M059J (cell line): ENCODE results near the gene TANC1. TPM values are rescaled to one million over a fixed set of nuclear protein-coding genes. Genes with fewer than 3 reads are reported as not detected.

ENCODE experiments used
- DNase-seq: peaks from one replicate; pipeline ENCODE4 v3.0.0-alpha.2; 2012; ENCODE audit warnings: low read depth
- total RNA-seq: library from RNA; depleted of rRNA; stranded (reverse); fragments of >200 nt; shearing (Covaris generic); gene quantifications from 2 replicates; pipeline ENCODE4 v1.2.3, GENCODE V29; 2014

TANC1 gene
- total RNA-seq, 1 experiment from 2014 or later: 22.8 TPM

DNA sequence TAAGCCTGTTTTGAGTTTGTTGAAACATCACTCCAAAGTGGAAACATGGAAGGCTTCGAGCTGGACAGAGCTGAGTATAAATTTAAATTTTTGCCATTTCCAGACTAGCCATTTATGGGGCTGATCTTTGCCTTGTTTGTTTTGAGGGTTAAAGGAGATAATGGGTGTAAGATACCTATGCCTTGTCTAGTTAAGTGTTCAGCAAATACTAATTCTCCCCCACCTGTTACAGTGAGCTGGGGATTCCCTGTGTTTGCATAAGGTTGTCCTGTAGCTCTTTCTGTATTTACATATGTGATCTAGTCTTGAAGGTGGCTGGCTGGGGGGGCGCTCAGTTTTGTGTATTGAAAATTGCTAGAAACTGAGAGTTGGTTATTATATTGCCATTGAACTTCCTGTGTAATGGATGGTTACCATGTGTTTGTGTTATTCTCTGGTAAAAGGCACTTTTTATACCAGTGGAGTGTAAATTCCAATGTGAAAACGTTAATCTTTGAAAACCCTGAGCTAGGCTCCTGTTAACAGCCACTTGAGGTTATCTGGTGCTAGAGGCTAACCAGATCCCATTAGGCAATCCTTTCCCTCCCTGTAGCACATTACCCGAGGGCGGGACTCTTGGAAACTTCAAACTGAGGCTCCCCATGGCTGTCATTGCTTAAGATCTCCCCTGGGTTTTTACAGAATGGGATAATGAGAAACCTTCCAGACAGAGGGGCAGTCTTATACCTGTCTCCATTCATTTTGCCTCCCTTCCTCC, 26.7 kb downstream of the TANC1 start:
- peak; percentile 60 for DNase-seq

DNA sequence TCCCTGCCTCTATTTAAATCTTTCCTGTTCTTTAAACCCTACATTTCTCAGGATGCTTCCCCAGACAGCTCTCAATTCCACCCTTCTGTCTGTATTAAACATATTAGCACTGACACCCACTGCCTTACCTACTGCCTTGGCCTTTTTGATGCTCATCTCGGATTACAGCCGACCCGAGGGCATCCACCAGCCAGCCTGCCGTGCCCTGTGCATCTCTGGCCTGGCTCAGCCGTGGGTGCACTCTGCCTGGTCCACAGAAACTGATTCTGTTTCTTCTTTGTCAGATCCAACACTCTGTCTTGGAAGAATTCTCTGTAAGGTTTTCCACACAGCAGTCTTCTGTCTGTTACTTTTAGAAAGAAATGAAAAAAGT, 27.2 kb downstream of the TANC1 start:
- DNase-seq: peak; percentile 37

- no peak for DNase-seq
Observed at GRCh38 chr2:158996378-158996993, 28.0 kb downstream of the TANC1 start.

GRCh38 chr2:158997037-158997790, 28.8 kb downstream of the TANC1 start:
- DNase-seq: no peak

DNA sequence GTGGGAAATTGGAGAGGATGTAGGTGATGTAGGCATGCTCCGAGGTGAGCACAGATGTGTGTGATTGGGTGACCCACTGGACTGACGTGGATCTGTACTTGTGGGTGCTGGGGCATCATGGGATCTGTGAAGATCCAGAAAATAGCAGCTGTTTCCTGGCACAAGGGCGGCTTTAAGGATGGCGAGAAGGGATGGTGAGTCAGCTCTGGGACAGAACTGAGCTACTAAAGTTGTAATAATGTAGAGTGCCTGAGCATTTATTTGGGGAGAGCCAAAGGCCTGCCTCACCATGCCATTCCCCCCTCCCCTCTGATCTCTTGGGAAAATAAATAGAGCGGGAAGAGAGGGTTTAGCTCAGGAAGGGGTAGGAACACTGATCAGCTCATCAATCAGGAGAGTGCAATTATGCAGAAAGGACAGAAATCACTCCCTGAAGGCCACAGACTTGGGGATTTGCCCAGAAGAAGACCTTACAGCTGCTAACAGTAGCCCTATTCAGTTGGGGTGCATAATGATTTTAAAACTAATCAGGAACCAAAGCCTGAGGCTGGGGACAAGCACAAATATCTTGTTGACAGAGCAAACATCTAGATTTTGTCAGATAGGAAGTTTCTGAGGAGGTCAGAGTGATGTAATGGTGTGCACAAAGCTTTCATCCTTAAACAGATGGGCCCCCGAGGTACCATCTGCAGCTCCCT, 30.3 kb downstream of the TANC1 start:
- DNase-seq: peak; percentile 85

DNA sequence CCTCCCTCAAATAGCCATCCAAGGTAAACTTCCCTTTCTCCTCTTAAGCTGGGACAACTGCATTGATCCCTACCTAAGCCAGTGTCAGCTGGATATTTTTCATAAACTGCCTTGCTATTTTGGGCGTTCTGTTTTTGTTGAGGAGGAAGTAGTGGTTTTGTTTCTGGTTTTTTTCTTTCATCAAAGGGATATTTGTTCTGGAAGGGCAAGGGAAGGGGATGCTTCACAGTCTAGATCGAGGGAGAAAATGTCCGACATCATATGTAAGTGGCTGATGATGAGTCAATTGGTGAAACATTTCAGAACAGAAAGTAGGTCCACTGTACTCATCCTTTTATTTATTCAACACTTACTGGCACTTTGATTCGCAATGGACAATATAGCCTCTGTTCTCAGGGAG, 31.0 kb downstream of the TANC1 start:
- DNase-seq: peak; percentile 64

GRCh38 chr2:159000072-159000471, 31.6 kb downstream of the TANC1 start:
- no peak for DNase-seq

DNA sequence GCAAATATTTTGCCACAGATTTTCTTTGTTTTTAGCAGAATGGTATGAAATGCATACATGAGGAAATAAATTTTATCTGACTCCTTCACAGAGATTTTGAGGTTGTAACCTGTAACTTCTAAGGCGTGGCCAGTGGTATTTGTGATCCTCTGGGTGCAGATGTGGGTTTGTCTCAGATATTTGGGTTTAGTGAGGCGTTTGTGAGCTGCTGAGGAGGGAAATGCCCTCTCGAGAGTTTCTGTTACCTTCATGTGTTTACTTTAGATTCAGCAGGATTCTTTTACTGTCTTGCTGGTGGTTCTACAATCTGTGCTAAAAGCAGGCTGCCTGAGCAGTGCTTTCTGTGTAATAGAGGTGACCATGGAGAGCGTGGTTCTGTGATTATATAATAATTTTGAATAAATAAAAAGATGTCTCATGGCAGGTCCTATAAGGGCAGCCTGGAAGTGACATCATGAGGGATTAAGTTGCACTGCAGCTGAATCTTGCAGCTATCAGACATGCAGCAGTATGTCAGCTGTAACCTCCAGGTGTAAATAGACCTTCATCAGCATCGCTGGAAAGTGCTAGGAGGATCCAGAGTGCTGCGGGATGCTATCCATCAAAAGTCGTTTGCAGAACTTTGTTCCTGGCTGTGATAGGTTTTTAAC, 34.1 kb downstream of the TANC1 start:
- no peak for DNase-seq

GRCh38 chr2:159003555-159003954, 35.1 kb downstream of the TANC1 start:
- no peak for DNase-seq

DNA sequence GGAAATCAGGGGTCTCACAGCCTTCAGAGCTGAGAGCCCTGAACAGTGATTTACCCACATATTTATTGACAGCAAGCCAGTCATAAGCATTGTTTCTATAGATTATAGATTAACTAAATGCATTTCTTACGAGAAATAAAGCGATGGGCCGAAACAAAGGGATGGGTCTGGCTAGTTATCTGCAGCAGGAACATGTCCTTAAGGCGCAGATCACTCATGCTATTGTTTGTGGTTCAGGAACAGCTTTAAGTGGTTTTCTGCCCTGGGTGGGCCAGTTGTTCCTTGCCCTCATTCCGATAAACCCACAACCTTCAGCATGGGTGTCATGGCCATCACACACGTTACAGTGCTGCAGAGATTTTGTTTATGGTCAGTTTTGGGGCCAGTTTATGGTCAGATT, 36.4 kb downstream of the TANC1 start:
- no peak for DNase-seq

- DNase-seq: no peak
Observed at GRCh38 chr2:159009940-159010339, 41.5 kb downstream of the TANC1 start.

GRCh38 chr2:159010340-159010739, 41.9 kb downstream of the TANC1 start:
- peak; percentile 80 for DNase-seq

DNA sequence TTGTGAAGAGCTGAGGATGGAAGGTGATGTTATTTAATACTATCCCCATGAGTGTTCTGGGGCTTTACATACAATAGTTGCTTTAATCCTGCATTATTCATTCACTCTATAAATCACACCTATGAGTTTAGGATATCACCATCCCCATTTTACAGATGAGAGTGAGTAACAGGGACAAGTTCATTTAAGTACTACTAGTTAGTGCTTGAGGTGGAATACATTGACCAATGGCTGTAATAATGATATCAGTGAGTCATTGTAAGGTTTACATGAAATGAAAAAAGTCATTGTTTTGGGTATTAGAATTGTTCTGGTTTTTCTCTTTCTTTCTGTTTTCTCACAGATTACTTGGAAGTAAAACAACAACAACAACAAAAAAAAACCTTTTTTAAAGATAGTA, 42.5 kb downstream of the TANC1 start:
- peak; percentile 28 for DNase-seq

- DNase-seq: no peak
Observed at GRCh38 chr2:159012142-159012541, 43.7 kb downstream of the TANC1 start.

- DNase-seq: no peak
Observed at GRCh38 chr2:159013103-159013502, 44.7 kb downstream of the TANC1 start.

DNA sequence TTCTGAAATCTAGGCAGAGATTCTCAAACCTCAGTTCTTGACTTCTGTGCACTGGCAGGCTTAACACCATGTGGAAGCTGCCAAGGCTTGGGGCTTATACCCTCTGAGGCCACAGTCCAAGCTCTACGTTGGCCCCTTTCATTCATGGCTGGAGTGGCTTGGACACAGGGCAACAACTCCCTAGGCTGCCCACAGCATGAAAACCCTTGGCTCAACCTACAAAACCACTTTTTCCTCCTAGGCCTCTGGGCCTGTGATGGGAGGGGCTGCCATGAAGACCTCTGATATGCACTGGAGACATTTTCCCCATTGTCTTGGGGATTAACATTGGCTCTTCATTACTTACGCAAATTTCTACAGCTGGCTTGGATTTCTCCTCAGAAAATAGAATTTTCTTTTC, 46.7 kb downstream of the TANC1 start:
- DNase-seq: no peak

DNA sequence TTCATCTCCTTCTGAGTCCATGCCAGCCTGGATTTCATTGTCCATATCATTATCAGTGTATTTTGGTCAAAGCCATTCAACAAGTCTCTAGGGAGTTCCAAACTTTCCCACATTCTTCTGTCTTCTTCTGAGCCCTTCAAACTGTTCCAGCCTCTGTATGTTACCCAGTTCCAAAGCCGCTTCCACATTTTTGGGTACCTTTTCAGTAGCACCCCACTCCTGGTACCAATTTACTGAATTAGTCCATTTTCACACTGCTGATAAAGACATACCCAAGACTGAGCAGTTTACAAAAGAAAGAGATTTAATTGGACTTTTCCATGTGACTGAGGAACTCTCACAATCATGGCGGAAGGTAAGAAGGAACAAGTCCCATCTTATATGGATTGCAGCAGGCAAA, 47.4 kb downstream of the TANC1 start:
- no peak for DNase-seq

DNA sequence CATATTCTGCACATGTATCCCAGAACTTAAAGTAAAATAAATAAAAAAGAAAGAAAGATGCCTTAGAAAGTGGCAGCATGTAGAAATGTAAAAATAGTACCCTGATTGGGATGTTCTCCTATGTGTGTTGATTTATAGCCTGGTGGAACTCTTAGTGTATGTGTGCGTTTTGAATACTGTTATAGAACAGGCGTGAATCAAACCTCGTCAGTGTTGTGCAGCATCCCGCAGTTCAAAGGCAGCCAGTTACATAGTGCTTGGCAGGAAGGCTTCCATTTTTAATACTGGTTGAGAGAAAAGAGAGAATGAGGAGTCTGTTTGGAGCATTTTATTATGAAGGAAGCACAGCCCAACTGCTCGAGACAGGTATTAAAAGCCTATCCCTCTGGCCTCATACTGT, 49.4 kb downstream of the TANC1 start:
- no peak for DNase-seq

- DNase-seq: no peak
Observed at GRCh38 chr2:159019021-159019420, 50.6 kb downstream of the TANC1 start.

DNA sequence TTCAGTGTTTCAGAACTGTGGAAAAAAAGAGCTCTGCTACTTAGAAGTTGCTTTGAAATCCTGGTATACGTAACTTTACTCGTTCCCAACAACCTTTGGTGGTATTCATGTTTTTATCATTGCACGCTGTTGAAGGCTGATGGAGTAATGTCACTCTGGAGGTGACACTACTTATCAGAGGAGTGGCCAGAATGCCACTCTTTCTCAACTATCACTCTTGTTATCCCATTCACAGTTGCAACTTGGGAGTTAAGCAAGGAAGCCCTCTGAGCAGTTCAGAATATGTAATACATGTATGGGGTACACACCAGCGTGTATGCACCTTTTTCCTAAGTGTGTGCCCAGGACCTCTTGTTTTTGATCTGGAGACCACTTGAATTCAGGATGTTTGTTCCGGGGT, 53.6 kb downstream of the TANC1 start:
- no peak for DNase-seq

DNA sequence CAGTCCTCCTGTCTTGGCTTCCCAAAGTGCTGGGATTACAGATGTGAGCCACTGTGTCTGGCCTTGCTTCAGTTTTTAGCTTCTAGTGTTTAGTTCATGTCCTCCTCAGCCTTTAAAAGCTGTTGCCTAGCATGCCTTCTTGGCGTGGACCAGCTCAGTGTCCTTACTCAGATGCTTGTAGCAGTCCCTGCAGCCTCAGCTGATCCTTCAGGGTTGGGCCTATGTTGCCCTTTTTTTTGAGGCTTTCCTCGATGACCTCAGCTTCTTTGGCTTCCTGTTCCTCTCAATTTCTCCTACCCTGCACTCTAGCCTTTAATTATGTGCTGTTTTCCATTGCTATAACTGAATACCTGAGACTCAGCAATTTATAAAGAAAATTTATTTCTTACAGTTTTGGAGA, 57.7 kb downstream of the TANC1 start:
- DNase-seq: peak; percentile 25

DNA sequence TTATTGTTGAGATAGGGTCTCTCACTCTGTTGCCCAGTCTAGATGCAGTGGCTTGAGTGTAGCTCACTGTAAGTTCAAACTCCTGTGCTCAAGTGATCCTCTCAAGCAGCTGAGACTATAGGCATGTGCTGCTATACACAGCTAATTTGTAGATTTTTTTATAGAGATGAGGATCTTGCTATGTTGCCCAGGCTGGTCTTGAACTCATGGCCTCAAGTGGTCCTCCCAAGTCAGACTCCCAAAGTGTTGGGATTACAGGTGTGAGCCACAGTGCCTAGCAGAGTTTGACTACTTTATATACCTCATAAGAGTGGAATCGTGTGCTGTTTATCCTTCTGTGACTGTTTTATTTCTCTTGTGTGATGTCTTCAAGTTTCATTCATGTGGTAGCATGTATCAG, 60.3 kb downstream of the TANC1 start:
- no peak for DNase-seq
